HG02623 (cell line): ENCODE results near the gene RNU6-7.

ENCODE experiments used
- ATAC-seq: cut with Tn5 transposase; IDR thresholded peaks from one replicate; pipeline ENCODE4 v1.9.1; 2021; ENCODE audit warnings: moderate library complexity; ENCODE audit not compliant: unreplicated experiment

Gene RNU6-7

DNA sequence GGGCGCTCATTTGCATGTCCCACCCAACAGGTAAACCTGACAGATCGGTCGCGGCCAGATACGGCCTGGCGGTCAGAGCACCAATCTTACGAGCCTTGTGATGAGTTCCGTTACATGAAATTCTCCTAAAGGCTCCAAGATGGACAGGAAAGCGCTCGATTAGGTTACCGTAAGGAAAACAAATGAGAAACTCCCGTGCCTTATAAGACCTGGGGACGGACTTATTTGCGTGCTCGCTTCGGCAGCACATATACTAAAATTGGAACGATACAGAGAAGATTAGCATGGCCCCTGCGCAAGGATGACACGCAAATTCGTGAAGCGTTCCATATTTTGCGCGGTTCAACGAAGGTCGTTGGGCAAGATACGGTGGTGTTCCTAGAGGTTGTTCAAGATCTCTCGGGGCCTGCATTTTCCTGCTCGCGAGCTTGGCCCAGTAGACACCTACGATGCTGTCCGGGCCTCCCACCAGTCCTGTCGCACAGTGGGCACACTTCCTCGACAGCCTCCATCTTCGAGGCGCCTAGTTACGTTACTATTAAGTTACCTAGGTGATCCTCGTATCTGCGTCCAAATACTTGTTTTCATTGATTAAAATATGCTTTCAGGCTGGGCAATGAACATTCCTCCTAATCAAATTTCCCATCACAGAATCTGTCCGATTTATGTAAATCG lies at the start of gene RNU6-7:
Gene RNU6-7 (plus strand): TSS at position 230 of the 675 bp plus-strand sequence.
- ATAC-seq: no peak

- ATAC-seq: peak; percentile 56
Observed at GRCh38 chr14:32166029-32166428, 35.8 kb upstream of the RNU6-7 start.

DNA sequence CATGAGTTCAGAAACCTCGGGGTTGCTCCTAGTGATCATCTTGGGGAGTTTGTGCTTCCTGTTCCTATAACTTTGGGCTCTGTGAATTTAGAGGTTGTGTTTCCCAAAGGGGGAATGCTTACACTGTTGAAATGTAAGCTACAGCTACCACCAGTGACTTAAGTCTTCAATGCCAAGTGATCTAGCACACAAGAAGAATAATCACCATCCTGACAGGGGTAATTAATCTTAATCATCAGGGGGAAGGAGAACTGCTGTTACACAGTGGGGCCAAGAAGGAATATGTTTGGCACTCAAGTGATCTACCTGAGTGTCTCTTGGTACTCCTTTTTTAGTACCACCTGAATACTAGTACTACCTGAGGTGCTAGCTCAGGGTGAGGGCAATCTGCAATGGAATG lies 34.9 kb upstream of the RNU6-7 start:
- ATAC-seq: no peak

DNA sequence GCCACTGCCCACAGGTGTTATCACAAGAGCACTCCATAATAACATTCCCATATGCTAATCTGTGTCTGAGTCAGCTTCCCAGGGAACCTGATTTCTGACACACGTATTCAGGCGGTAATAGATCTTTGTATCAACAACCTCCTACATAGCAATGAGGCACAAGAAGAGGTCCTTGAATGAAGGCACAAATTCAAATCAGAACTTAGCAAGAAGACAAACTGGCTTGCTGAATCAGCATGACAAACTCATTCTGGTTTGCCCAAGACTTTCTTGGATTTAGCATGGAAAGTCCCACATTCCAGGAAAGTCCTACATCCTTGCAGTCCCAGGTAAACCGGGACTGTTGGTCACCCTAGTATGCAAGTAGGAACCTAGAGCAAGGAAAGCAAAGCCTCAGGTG lies 33.9 kb upstream of the RNU6-7 start:
- ATAC-seq: no peak

DNA sequence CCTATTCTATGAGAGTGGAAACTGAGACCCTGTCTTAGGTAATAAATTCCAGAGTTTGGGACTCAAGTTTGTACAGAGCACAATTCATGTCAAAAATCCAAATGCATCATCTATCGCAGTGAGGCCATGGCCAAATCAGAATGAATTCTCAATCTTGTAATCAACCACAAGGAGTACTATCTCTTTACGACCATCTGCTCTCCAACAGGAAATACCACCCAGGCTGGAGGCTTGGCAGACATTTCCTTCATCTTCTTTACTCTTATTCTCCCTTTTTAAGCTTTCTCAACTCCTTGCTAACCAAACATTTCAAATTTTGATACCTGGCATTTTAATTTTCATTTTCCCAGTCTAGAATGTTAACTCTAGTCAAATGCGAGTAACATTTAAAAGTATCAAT lies 32.7 kb upstream of the RNU6-7 start:
- ATAC-seq: no peak

GRCh38 chr14:32171469-32171868 lies 30.4 kb upstream of the RNU6-7 start:
- no peak for ATAC-seq

- ATAC-seq: no peak
Observed at GRCh38 chr14:32183151-32184058, 18.4 kb upstream of the RNU6-7 start.

- no peak for ATAC-seq
Observed at GRCh38 chr14:32185097-32185496, 16.7 kb upstream of the RNU6-7 start.

GRCh38 chr14:32186248-32186647 lies 15.6 kb upstream of the RNU6-7 start:
- peak; percentile 61 for ATAC-seq

DNA sequence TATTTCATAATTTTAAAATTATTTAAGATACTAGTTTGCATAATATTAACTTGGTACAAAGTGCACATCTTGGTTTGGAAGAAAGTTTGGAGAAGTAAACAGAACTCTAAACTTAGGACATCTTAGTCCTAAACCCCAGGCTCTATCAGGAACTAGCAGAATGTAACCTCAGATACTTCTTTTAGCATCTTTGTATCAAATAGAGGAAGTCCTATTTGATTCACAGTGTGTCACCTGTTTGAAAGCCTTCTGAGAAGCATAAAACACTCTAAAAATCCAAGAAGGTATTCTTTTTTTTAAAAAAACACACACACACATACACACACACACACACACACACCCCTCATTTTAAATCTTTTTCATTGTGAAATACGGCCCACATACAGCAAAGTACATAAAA lies 12.0 kb upstream of the RNU6-7 start:
- ATAC-seq: no peak

DNA sequence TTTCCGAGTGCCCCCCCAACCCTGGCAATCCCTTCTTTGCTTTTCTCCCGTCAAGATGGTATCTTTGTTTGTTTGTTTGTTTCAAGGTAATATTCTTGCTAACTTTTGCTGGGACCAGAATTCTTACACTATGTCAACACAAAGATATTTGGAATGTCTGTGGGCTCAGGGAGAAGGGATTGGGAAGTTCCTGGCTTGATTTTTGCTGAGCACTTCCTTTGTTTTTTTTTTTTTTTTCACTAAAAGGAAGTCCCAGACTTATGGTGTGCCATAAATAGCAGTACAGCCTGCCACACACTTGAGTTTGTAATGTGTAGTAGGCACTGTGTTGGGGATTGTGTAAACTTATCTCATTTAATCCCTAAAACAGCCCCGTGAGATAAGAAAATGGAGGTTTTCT lies 11.2 kb upstream of the RNU6-7 start:
- no peak for ATAC-seq

- no peak for ATAC-seq
Observed at GRCh38 chr14:32192712-32193373, 9.0 kb upstream of the RNU6-7 start.

DNA sequence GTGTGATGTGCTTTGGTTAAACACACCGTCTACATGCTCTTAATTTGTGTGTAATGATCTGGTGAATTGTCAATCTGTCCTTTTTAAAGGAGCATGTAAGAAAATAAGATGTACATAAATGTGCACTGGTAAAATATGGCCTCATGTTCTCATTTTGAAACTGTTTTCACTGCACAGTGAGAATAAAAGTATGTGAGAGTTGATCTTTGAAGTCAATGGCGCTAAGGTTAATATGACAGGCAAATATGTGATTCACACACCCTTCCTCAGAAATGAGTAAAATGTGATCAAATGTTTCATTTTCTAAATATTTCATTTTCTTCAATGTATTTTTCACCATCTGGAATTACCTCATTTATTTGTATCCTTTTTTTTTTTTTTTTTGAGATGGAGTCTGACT lies 8.3 kb upstream of the RNU6-7 start:
- no peak for ATAC-seq

GRCh38 chr14:32195636-32196035 lies 6.2 kb upstream of the RNU6-7 start:
- ATAC-seq: no peak

GRCh38 chr14:32197919-32198318 lies 3.9 kb upstream of the RNU6-7 start:
- ATAC-seq: peak; percentile 23

DNA sequence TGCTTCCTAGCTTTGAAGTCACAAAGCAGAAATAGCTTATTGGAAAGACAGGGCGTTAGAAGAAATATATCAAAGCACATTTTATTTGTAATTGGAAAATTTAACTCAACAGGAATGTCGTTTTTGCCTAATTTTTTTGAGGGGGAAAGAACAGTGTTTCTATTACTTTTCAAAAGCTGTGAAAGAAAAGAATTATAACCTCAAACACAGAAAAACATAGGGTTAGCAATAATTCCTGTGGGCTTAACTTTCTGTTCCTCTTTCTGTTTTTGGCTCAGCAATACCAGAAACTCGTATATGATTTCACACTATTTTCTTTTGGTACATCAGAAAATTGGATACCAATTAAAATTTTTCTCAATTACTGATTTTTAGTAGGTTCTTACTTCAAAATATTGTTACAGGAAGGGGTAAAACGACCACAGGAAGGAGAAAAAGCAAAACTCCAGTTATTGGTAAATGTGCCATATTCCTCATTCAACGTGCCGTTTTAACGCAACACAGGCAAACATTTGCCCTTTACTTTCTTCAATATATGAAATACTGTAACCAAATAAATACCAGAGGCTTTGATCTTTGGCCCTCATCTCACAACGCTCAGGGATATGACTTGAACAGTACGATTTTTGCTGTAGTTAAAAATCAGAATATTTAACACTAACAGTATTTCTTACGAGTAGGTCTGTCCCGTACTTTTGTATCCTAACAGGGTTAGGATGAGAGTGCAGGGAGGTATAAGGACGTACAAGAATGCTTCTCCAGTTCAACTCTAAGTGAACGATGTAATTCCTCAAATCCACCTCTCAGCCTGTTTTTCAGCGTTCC lies 1.3 kb upstream of the RNU6-7 start:
- peak; percentile 0 for ATAC-seq

DNA sequence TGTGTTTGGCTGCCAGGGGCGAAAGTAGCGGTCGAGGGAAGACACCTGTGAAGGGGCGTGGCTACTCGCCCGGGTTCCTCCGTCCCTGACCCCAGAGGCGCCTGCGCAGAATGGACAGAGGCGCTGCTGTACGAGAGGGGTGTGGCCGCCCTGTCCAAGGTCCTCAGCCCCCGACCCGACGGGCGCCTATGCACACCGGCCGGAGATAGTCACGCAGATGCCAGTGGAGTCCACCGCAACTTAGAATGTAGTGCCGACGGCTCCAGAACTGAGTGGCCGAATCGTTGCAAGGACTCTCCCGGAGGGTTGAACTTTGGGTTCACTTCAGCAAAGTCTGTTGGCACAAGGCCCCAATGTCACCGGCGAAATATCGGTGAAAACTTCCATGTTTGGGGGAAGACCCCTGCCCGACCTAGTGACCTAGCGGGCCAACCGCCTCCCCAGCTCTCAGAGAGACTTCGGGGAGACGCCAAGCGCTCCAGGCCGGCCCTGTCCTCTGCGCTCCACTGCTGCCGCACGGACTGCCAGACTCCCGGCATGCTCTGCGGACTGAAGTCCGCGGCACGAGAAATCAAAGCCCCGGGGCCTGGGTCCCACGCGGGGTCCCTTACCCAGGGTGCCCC lies 541 bp upstream of the RNU6-7 start:
- peak; percentile 52 for ATAC-seq

- ATAC-seq: no peak
Observed at GRCh38 chr14:32202491-32202997, 699 bp downstream of the RNU6-7 start.

DNA sequence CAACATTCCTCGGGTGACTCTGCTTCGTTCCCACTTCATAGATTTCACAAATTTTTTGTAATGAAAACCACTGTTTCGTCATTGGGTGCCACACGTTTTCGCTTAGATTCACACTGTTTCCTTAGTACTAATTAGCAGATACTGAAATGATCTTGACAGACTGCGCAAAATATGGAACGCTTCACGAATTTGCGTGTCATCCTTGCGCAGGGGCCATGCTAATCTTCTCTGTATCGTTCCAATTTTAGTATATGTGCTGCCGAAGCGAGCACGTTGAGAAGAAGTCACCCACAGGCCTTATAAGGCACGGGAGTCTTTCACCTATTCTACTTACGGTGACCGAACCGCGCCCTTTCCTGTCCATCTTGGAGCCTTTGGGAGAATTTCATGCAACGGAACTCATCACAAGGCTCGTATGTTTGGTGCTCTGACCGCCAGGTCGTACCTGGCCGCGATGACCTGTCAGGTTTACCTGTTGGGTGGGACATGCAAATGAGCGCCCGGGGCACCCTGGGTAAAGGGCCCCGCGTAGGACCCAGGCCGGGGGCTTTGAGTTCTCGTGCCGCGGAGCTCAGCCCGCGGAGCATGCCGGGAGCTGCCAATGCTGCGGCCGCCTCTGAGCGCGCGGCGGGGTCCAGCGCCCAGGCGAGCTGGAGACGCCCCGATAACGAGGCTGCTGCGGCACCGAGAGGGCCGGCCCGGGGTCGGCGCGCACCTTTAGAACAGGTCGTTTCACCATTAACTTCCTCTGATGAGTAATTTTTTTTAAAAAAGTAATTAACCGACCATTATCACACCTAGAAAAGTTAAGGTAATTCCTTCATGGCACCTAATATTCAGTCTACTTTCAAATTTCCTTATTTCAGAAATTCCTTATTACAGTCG lies 1.4 kb downstream of the RNU6-7 start, which contains the start of gene RNU6-8:
Gene RNU6-8 (minus strand): TSS at position 272 of the 885 bp plus-strand sequence.
- ATAC-seq: peak; percentile 54
